Measurements from ENCODE around the gene TBC1D22A.

TBC1D22A gene

DNA sequence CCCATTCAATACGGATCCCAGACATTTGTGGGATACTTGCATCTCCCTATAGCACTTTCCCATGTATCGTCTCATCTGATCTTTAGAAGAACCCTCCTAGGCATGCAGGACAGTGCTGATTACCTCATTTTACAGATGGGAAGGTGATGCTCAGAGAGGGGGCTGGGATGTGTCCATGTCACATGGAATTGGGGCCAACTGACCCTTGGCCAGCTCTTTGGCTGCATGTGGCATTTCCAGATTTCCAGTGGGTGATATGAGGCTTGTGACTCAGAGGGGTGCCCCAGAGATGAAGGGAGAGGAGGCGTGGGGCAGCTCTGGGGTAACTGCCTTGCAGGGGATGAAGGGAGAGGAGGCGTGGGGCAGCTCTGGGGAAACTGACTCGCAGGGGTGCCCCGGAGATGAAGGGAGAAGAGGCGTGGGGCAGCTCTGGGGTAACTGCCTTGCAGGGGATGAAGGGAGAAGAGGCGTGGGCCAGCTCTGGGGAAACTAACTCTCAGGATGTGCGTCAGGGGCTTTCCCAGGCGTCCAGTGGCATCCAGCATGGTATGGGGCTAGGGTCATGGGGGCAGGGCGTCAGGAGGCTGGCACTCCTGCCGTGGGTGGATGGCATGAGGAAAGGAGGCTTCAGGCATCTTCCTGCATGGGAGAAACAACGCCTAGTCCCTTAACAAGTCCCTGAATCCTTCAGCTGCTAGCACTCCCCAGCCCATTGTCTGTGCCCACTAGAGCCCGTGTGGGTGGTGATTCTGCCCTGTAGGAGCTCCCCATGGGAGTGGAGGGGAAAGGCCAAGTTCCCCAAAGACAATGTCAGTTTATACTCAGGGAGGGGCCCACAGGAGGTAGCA is 12.5 kb upstream of the TBC1D22A start:
- H3K4me3 ChIP-seq (ENCODE audit: low read length): no peak overlapping the region
- no peak for DNase-seq (ENCODE audit: low read depth)
- TF ChIP-seq, protein P1, sequence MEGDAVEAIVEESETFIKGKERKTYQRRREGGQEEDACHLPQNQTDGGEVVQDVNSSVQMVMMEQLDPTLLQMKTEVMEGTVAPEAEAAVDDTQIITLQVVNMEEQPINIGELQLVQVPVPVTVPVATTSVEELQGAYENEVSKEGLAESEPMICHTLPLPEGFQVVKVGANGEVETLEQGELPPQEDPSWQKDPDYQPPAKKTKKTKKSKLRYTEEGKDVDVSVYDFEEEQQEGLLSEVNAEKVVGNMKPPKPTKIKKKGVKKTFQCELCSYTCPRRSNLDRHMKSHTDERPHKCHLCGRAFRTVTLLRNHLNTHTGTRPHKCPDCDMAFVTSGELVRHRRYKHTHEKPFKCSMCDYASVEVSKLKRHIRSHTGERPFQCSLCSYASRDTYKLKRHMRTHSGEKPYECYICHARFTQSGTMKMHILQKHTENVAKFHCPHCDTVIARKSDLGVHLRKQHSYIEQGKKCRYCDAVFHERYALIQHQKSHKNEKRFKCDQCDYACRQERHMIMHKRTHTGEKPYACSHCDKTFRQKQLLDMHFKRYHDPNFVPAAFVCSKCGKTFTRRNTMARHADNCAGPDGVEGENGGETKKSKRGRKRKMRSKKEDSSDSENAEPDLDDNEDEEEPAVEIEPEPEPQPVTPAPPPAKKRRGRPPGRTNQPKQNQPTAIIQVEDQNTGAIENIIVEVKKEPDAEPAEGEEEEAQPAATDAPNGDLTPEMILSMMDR (IDR thresholded peaks at IDR 0.05; ENCODE audit: insufficient read depth, low read depth, low read length, missing control alignments): no peak

DNA sequence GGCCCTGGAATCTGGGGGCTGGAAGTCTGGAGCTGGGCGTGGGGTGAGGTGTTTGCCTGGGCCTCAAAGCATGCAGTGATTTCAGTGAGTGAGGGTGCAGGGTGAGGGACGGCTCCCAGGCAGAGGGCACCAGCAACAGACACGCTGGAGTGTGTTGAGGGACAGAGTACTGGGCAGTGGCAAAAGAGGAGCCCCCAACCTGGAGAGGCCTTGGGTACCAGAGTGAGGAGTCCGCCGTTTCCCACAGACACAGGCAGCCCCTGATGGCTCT is 12.0 kb upstream of the TBC1D22A start:
- H3K4me3 ChIP-seq (ENCODE audit: low read length): no peak overlapping the region
- TF ChIP-seq, protein P1 (IDR thresholded peaks at IDR 0.05; ENCODE audit: insufficient read depth, low read depth, low read length, missing control alignments): no peak
- no peak for DNase-seq (ENCODE audit: low read depth)

DNA sequence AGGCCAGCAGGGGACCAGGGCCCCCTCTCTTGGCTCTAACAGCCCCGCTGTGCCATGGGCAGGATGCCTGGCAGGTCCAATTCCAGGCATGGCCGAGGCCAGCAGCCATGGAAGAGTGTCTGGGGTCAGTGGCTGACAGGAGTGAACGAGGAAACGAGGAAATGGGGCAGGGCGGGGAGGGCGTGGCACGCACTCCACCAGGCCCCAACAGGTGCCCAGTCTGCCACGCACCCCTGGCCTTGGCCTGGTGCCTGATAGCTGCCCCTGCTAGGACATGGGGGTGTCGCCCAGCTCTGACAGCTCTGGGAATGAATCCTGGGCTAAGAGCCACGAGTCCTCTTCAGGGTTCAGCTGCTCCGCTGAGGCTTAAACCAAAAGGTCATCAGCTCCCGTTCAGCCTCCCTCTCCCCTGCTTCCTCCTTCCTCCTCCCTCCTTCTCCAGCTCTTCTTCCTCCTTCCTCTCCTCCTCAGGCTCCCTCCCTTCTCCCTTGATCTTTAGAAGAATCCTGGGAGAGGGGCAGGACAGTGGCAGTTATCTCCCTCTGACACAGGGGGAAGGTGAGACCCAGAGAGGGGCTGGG is 11.5 kb upstream of the TBC1D22A start:
- no peak overlapping the region for H3K4me3 ChIP-seq (ENCODE audit: low read length)
- TF ChIP-seq, protein P1 (IDR thresholded peaks at IDR 0.05; ENCODE audit: insufficient read depth, low read depth, low read length, missing control alignments): no peak
- DNase-seq (ENCODE audit: low read depth): no peak

DNA sequence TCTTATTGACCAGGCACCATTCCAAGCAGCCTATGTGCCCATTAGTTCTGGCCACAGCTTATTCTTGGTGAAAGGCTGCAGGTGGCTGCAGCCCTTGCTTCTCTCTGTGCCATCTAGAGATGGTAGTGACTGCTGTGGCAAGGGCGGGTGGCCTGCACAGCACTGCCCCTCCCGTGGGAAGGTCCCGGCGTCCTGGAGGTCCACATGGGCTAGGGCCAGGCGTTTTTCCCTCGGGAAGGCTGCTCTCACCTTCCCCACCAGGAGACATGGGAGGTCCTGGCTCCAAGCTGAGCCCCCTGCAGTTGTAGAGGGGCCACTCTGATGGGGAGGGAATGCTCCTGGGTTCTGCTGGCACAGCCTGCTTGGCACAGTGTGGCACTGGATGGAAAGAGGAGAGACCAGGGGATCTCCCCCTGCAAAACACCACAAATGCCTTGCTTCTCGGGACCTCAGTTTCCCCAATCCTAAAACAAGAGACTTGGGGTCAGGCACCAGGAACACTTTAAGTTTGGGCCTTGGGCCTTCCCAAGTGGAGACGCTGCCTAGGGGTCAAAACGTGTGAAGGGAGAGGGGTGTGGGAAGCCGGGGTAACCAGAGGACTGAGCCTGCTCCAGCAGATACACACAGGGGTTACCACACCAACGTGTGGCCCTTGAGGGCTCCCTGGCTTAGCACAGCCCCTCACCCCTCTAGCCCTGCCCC is 10.0 kb upstream of the TBC1D22A start:
- DNase-seq (ENCODE audit: low read depth): no peak
- no peak overlapping the region for H3K4me3 ChIP-seq (ENCODE audit: low read length)
- TF ChIP-seq, protein P1 (IDR thresholded peaks at IDR 0.05; ENCODE audit: insufficient read depth, low read depth, low read length, missing control alignments): no peak

DNA sequence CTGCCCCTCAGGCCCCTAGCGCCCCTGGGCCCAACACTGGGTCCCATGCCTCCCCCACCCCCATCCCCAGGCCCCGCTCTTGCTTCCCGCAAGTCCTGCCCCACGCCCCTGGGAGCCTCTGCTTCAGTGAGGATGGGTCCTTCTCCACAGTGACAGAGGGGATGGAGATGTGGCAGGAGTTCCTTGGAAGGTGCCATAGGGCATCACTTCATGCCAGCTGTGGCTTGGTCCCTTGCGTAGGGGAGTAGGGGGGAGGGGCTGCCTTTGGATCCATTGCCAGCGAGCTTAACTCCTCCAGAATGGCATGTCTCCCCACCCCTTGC is 9.5 kb upstream of the TBC1D22A start:
- H3K4me3 ChIP-seq (ENCODE audit: low read length): no peak overlapping the region
- TF ChIP-seq, protein P1 (IDR thresholded peaks at IDR 0.05; ENCODE audit: insufficient read depth, low read depth, low read length, missing control alignments): no peak
- DNase-seq (ENCODE audit: low read depth): no peak

DNA sequence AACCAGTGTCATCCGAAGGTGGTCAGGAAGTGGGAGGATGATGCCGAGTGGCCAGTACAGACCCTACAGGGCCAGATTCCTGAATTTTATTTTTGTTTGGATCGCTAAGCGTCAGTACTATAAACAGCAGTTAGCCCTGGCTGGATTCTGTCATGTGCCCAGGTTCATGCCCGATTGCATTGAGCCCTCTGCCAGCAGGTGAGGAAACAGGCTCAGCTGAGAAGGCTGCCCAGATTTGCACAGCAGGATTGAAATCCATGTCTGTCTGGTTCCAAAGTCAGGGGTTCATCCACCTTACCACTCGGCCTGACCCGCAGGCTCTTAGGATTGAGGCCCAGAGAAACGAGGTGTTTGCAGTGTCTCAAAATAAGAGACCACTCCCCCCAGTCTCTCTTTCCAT is 9.1 kb upstream of the TBC1D22A start:
- TF ChIP-seq, protein P1 (IDR thresholded peaks at IDR 0.05; ENCODE audit: insufficient read depth, low read depth, low read length, missing control alignments): no peak
- no peak overlapping the region for H3K4me3 ChIP-seq (ENCODE audit: low read length)
- no peak for DNase-seq (ENCODE audit: low read depth)

Data from epithelial cell of esophagus (primary cell).